ENCODE data around the gene TMEM101. TPM values are rescaled to one million over a fixed set of nuclear protein-coding genes. Genes with fewer than 3 reads are reported as not detected.
"Not testable (repeated sequence)": the region's sequence is repeated elsewhere in the genome, so short reads cannot be mapped to it uniquely, and the experiment has no call there.

The TMEM101 gene
- polyA plus RNA-seq, 1 donor = 47.5 TPM

DNA sequence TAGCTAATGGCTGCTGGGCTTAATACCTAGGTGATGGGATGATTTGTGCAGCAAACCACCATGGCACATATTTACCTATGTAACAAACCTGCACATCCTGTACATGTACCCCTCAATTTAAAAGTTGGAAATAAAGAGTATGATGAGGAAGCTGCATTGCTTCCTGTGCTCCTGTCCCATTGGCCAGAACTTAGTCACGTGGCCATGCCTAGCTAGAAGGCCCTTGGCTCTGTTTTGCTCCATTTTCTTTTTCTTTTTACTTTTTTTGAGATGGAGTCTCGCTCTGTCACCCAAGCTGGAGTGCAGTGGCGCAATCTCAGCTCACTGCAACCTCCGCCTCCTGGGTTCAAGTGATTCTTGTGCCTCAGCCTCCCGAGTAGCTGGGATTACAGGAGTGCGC, 53.5 kb downstream of the TMEM101 start:
- not testable (repeated sequence) for H3K9me3 ChIP-seq (ENCODE audit: control insufficient read depth, low read depth, low read length); H3K4me3 ChIP-seq (ENCODE audit: low read length); H3K27ac ChIP-seq (ENCODE audit: low read length); H3K4me1 ChIP-seq (ENCODE audit: control insufficient read depth, insufficient read depth, low read length); H3K36me3 ChIP-seq (ENCODE audit: control insufficient read depth, insufficient read depth, low read length); DNase-seq
- WGBS (ENCODE audit: insufficient coverage, low lambda C conversion rate) = no CpG with 5 or more reads among the region's 6 CpGs
- H3K27me3 ChIP-seq (ENCODE audit: control insufficient read depth, insufficient read depth, low read length) = peaks cover 21% of the 10 kb centered on the region

Other genes with a start within 250 kb of the TMEM101 start
- 68.7 TPM for gene DUSP3, start 236.0 kb downstream of the TMEM101 start, polyA plus RNA-seq
- gene CFAP97D1, start 234.5 kb downstream of the TMEM101 start, polyA plus RNA-seq = 0.04 TPM
- gene MPP3, start 181.8 kb downstream of the TMEM101 start, polyA plus RNA-seq = 4.9 TPM
- 0.30 TPM for gene CD300LG, start 167.8 kb downstream of the TMEM101 start, polyA plus RNA-seq
- gene MPP2, start 107.4 kb downstream of the TMEM101 start, polyA plus RNA-seq = 3.4 TPM
- 0.34 TPM for gene PPY, start 72.5 kb downstream of the TMEM101 start, polyA plus RNA-seq
- gene PYY, start 61.0 kb downstream of the TMEM101 start, polyA plus RNA-seq = 36.2 TPM
- gene NAGS, start 10.3 kb downstream of the TMEM101 start, polyA plus RNA-seq = 37.5 TPM
- 31.5 TPM for gene LSM12, start 51.7 kb upstream of the TMEM101 start, polyA plus RNA-seq
- 57.5 TPM for gene G6PC3, start 55.8 kb upstream of the TMEM101 start, polyA plus RNA-seq
- 35.9 TPM for gene HDAC5, start 108.7 kb upstream of the TMEM101 start, polyA plus RNA-seq
- 3.1 TPM for gene HROB, start 127.0 kb upstream of the TMEM101 start, polyA plus RNA-seq
- 2.5 TPM for gene ASB16, start 155.7 kb upstream of the TMEM101 start, polyA plus RNA-seq
- gene TMUB2, start 172.0 kb upstream of the TMEM101 start, polyA plus RNA-seq = 41.5 TPM
- gene ATXN7L3, start 184.9 kb upstream of the TMEM101 start, polyA plus RNA-seq = 47.8 TPM
- gene UBTF, start 204.7 kb upstream of the TMEM101 start, polyA plus RNA-seq = 67.4 TPM